ENCODE measurements around the gene KCNQ1OT1.

KCNQ1OT1 gene

GRCh38 chr11:2665526-2666400 is 34.0 kb downstream of the KCNQ1OT1 start:
- no peak for DNase-seq

- DNase-seq = no peak
Observed at GRCh38 chr11:2664791-2665525, 34.8 kb downstream of the KCNQ1OT1 start.

- DNase-seq = no peak
Observed at GRCh38 chr11:2664376-2664775, 35.4 kb downstream of the KCNQ1OT1 start.

- no peak for DNase-seq
Observed at GRCh38 chr11:2663915-2664314, 35.9 kb downstream of the KCNQ1OT1 start.

- no peak for DNase-seq
Observed at GRCh38 chr11:2663506-2663905, 36.3 kb downstream of the KCNQ1OT1 start.

GRCh38 chr11:2662430-2663299 is 37.1 kb downstream of the KCNQ1OT1 start:
- no peak for DNase-seq

- no peak for DNase-seq
Observed at GRCh38 chr11:2662024-2662312, 37.8 kb downstream of the KCNQ1OT1 start.

- no peak for DNase-seq
Observed at GRCh38 chr11:2661173-2662023, 38.4 kb downstream of the KCNQ1OT1 start.

- no peak for DNase-seq
Observed at GRCh38 chr11:2660357-2660939, 39.3 kb downstream of the KCNQ1OT1 start.

GRCh38 chr11:2657697-2658284 is 42.0 kb downstream of the KCNQ1OT1 start:
- no peak for DNase-seq

GRCh38 chr11:2656859-2657258 is 42.9 kb downstream of the KCNQ1OT1 start:
- no peak for DNase-seq

- DNase-seq = no peak
Observed at GRCh38 chr11:2655834-2656622, 43.8 kb downstream of the KCNQ1OT1 start.

GRCh38 chr11:2655016-2655719 is 44.6 kb downstream of the KCNQ1OT1 start:
- DNase-seq = no peak

- DNase-seq = no peak
Observed at GRCh38 chr11:2653930-2654739, 45.7 kb downstream of the KCNQ1OT1 start.

- DNase-seq = no peak
Observed at GRCh38 chr11:2653198-2653551, 46.6 kb downstream of the KCNQ1OT1 start.

GRCh38 chr11:2652333-2653197 is 47.2 kb downstream of the KCNQ1OT1 start:
- DNase-seq = no peak

- no peak for DNase-seq
Observed at GRCh38 chr11:2651826-2652271, 47.9 kb downstream of the KCNQ1OT1 start.

GRCh38 chr11:2651054-2651617 is 48.7 kb downstream of the KCNQ1OT1 start:
- DNase-seq = no peak
